Stomach smooth muscle (tissue), 2 donors: Measurements from ENCODE around the gene ZNRF1.

ENCODE experiments used
- H3K27ac ChIP-seq: one replicate; pipeline ENCODE4 v1.7.0; 2013; ENCODE audit warnings: mild to moderate bottlenecking, low read length, inconsistent platforms
- H3K27me3 ChIP-seq, 2 donors: one replicate each; pipeline ENCODE4 v1.7.0; 2013; ENCODE audit warnings: low read length in 2 of 2; ENCODE audit not compliant: insufficient read depth in 2 of 2, control insufficient read depth in 1 of 2
- H3K36me3 ChIP-seq, 2 donors: one replicate each; pipeline ENCODE4 v1.7.0; 2013; ENCODE audit warnings: low read length in 2 of 2; ENCODE audit not compliant: control insufficient read depth in 2 of 2, insufficient read depth in 2 of 2
- H3K4me1 ChIP-seq: one replicate; pipeline ENCODE4 v1.7.0; 2013; ENCODE audit warnings: low read length; ENCODE audit not compliant: control insufficient read depth, insufficient read depth
- H3K4me3 ChIP-seq, 2 donors: one replicate each; pipeline ENCODE4 v1.7.0; 2013; ENCODE audit warnings: low read length in 2 of 2
- H3K9ac ChIP-seq, 2 donors: one replicate each; pipeline ENCODE4 v1.7.0; 2013; ENCODE audit warnings: low read length in 2 of 2, mild to moderate bottlenecking in 1 of 2
- H3K9me3 ChIP-seq, 2 donors: one replicate each; pipeline ENCODE4 v1.7.0; 2013; ENCODE audit warnings: low read length in 2 of 2; ENCODE audit not compliant: control insufficient read depth in 2 of 2
- donor health status: healthy.
- donor health status: Pancreatic carcinoma.

Gene ZNRF1

DNA sequence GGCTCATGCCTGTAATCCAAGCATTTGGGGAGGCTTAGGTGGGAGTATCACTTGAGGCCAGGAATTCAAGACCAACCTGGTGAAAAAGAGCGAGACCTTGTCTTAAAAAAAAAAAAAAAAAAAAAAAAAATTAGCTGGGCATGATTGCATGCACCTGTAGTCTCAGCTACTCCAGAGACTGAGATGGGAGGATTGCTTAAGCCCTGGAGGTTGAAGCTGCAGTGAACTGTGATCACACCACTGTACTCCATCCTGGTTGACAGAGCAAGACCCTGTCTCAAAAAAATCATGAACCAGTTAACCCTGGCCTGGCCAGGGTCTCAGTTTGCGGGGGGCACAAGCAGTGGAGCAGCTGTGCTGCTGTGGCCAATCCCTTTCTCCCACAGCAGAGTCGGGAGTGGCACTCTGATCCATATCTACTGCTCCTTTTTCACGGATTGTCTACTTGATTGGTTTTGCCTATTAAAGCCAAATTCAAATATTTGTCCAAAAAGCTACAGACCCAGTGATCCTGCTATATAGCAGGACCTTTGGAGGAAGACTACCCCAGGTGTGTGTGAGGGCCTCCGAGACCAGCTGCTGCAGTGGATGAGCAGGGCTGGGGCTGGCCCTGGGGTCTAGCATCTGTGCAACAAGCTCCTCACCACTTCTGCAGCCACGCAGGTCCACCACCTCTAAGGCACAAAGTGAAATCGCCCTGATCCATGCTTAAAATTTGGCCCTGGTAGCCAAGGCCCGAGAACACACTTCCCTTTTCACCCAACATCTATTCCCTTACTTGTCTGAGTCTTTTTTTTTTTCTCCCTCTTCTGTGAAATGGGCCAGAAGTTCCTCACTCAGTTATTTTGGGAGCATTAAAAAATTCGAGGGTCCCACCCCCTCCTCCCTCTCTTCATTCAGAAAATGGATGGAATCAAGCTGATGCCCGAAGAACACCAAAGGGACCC lies 69.5 kb downstream of the ZNRF1 start:
- no peaks in the 10 kb centered on the region for H3K36me3 ChIP-seq
- peaks cover 0 to 2% of the 10 kb centered on the region in 2 donors for H3K9me3 ChIP-seq

GRCh38 chr16:75070012-75070841 lies 71.4 kb downstream of the ZNRF1 start:
- no peak overlapping the region for H3K9ac ChIP-seq
- H3K4me1 ChIP-seq, result peaks cover 25% of the 10 kb centered on the region
- H3K36me3 ChIP-seq, result no peaks in the 10 kb centered on the region
- H3K27ac ChIP-seq, result peak overlapping the region; percentile 31
- H3K4me3 ChIP-seq, result no peak overlapping the region
- H3K9me3 ChIP-seq, result no peaks in the 10 kb centered on the region
- H3K27me3 ChIP-seq, result no peaks in the 10 kb centered on the region

More for the DNA sequence above, 69.5 kb downstream of the ZNRF1 start:
- Histone ChIP-seq H3K4me3 (no peak overlapping the region), H3K27me3 (no peaks in the 10 kb centered on the region), H3K4me1 (peaks cover 27% of the 10 kb centered on the region), H3K27ac (no peak overlapping the region), H3K9ac (no peak overlapping the region)

DNA sequence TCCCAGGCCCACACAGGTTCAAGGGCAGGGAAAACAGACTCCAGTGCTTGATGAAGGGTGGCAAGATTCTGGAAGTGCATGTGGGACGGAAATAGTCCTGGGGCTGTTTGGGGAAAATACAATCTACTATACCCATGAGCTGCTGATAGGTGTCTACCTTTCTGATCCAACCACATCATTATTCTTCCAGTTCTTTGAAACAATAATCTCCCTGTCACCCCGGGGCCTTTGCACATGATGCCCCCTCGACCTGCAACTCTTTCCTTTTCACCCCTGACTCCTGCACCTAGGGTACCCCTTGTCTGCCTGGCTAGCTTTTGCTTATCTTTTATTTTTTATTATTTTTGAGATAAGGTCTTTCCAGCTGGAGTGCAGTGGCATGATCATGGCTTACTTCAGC lies 72.8 kb downstream of the ZNRF1 start:
- no peaks in the 10 kb centered on the region for H3K9me3 ChIP-seq
- no peak overlapping the region for H3K4me3 ChIP-seq
- H3K36me3 ChIP-seq, result no peaks in the 10 kb centered on the region
- H3K4me1 ChIP-seq, result peaks cover 21% of the 10 kb centered on the region
- H3K9ac ChIP-seq, result no peak overlapping the region
- H3K27me3 ChIP-seq, result no peaks in the 10 kb centered on the region
- no peak overlapping the region for H3K27ac ChIP-seq

- Histone ChIP-seq H3K4me3 (no peak overlapping the region), H3K9me3 (no peaks in the 10 kb centered on the region), H3K9ac (no peak overlapping the region), H3K27me3 (no peaks in the 10 kb centered on the region), H3K27ac (no peak overlapping the region), H3K36me3 (no peaks in the 10 kb centered on the region), H3K4me1 (peaks cover 16% of the 10 kb centered on the region)
Measured at GRCh38 chr16:75072239-75072947, 73.6 kb downstream of the ZNRF1 start.

- Histone ChIP-seq H3K27me3 (no peaks in the 10 kb centered on the region), H3K4me3 (no peak overlapping the region), H3K9ac (no peak overlapping the region), H3K9me3 (no peaks in the 10 kb centered on the region), H3K27ac (no peak overlapping the region), H3K4me1 (peaks cover 16% of the 10 kb centered on the region), H3K36me3 (no peaks in the 10 kb centered on the region)
Measured at GRCh38 chr16:75073545-75074303, 74.9 kb downstream of the ZNRF1 start.

DNA sequence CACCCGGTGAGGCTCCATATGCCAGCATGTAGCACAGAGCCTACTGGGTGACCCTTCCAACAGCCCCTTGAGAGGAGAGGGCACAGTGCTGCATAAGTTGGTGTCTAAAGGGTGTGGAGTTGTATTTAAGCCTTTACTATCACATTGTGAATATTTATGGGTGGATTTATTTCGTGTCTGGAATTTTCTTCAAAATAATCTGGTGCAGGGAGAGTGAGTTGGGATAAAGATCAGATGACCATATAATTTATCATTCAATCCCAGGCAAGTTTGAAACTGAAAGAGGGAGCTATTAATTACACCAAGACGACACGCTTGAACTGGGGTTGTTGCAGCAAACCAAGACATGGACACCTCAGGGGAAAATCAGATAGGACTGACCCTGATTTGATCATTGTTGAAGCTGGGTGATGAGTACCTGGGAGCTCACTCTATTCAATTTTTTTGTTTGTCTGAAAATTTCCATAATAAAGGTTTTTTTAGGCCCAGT lies 75.5 kb downstream of the ZNRF1 start:
- no peaks in the 10 kb centered on the region for H3K27me3 ChIP-seq
- H3K9me3 ChIP-seq, result no peaks in the 10 kb centered on the region
- H3K4me3 ChIP-seq, result no peak overlapping the region
- H3K27ac ChIP-seq, result no peak overlapping the region
- no peaks in the 10 kb centered on the region for H3K36me3 ChIP-seq
- peaks cover 17% of the 10 kb centered on the region for H3K4me1 ChIP-seq
- H3K9ac ChIP-seq, result no peak overlapping the region

GRCh38 chr16:75074920-75075687 lies 76.3 kb downstream of the ZNRF1 start:
- no peaks in the 10 kb centered on the region for H3K36me3 ChIP-seq
- no peak overlapping the region for H3K4me3 ChIP-seq
- H3K27ac ChIP-seq, result no peak overlapping the region
- H3K27me3 ChIP-seq, result no peaks in the 10 kb centered on the region
- H3K9ac ChIP-seq, result no peak overlapping the region
- no peaks in the 10 kb centered on the region for H3K9me3 ChIP-seq
- H3K4me1 ChIP-seq, result peaks cover 20% of the 10 kb centered on the region

DNA sequence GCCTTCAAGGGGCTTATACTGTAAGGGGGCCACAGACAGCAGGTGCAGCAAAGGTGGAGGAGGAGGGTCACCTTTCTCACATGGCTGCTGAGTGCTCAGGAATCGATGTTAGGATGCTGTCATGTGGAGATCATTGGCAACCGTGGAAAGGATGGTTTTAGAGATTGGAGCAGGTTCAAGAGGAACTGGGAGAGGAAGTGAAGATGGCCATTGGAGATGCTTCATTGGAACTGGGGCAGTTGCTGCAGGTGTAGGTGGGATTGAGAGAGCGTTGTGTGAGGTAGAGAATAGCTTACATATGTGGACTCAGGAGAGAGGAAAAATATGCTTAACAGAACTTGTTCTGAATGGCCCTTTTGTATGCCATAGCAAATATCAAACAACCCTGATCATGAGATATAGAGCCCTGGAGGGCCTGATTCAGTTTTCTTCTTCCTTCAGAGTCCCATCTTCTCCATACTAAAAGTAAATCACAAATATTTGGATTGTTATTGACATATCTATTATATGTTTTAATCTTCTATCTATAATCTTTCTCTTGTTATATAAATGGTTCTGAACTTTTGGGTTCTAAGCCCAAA lies 77.0 kb downstream of the ZNRF1 start:
- Histone ChIP-seq H3K27me3 (no peaks in the 10 kb centered on the region), H3K9me3 (no peaks in the 10 kb centered on the region), H3K9ac (no peak overlapping the region), H3K4me1 (peaks cover 19% of the 10 kb centered on the region), H3K4me3 (no peak overlapping the region), H3K27ac (no peak overlapping the region), H3K36me3 (no peaks in the 10 kb centered on the region)

- Histone ChIP-seq H3K27ac (no peak overlapping the region), H3K4me3 (no peak overlapping the region), H3K4me1 (peaks cover 33% of the 10 kb centered on the region), H3K9me3 (no peaks in the 10 kb centered on the region), H3K36me3 (no peaks in the 10 kb centered on the region), H3K9ac (no peak overlapping the region), H3K27me3 (no peaks in the 10 kb centered on the region)
Measured at GRCh38 chr16:75078886-75079285, 80.1 kb downstream of the ZNRF1 start.
